Measurements from ENCODE around the gene TSPAN11.
"Not testable (repeated sequence)": the region's sequence is repeated elsewhere in the genome, so short reads cannot be mapped to it uniquely, and the experiment has no call there.

Gene TSPAN11

DNA sequence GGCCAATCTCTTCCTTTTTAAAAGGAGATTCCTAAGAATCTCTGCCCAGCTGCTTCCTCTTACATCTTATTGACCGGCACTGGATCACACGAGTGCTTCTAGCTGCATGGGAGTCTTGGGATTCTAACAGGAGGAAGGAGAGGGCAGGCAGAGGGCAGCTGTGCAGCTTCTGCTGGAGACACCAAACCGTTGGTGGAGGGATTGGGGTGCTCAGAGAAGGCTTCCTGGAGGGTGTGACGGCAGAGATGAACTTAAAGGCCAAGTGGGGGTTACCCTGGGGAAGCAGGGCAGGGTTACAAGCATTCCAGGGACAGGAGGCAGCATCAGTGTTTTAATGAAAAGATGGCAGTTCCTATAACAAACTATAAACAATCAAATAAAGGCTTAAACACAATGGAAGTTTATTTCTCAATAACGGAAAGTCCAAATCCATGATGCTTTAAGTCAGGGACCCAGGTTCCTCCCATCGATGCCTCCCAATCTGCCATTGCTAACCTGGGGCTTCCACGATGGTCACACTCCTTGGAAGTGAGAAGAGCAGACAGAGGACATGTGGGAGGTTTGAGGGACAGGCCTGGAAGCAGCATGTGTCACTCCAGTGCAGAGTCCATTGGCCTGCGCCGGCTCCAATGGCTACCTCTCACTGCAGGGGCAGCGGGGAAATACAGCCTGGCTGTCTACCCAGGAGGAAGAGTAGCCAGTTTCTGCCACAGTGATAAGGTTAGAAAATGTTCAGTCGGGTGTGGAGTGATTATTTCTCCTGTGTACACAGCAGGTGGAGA is 94.0 kb downstream of the TSPAN11 start:
- TF ChIP-seq ARNT (IDR thresholded peaks at IDR 0.05) (no peak), CTBP1 (IDR thresholded peaks at IDR 0.05; ENCODE audit: borderline replicate concordance) (no peak), NFRKB (IDR thresholded peaks at IDR 0.05) (no peak), FOXM1 (IDR thresholded peaks at IDR 0.05; ENCODE audit: borderline replicate concordance) (no peak), SUZ12 (IDR thresholded peaks at IDR 0.05) (no peak), HDGF (IDR thresholded peaks at IDR 0.05; ENCODE audit: borderline replicate concordance) (no peak), L3MBTL2 (conservative IDR thresholded peaks at IDR 0.05) (no peak), TARDBP (IDR thresholded peaks at IDR 0.05) (no peak), ZNF384 (IDR thresholded peaks at IDR 0.05) (no peak), SP1 (IDR thresholded peaks at IDR 0.05) (no peak), FOXA1 (IDR thresholded peaks at IDR 0.05) (no peak), FOXK2 (IDR thresholded peaks at IDR 0.05) (no peak), BHLHE40 (IDR thresholded peaks at IDR 0.05; ENCODE audit: borderline replicate concordance) (no peak), LEF1 (IDR thresholded peaks at IDR 0.05; ENCODE audit: borderline replicate concordance) (no peak), ELF4 (IDR thresholded peaks at IDR 0.05) (no peak)
- TF ChIP-seq, protein P1, sequence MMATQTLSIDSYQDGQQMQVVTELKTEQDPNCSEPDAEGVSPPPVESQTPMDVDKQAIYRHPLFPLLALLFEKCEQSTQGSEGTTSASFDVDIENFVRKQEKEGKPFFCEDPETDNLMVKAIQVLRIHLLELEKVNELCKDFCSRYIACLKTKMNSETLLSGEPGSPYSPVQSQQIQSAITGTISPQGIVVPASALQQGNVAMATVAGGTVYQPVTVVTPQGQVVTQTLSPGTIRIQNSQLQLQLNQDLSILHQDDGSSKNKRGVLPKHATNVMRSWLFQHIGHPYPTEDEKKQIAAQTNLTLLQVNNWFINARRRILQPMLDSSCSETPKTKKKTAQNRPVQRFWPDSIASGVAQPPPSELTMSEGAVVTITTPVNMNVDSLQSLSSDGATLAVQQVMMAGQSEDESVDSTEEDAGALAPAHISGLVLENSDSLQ (IDR thresholded peaks at IDR 0.05): no peak
- POLR2A ChIA-PET: no interaction called here
- CTCF ChIA-PET: interaction anchor here (0.9 kb wide), 1 partner anchor 15 kb away, joined by 3 read pairs; no protein-coding TSS in a partner anchor
- no peak for DNase-seq (ENCODE audit: extremely low spot score)

GRCh38 chr12:31021181-31021580 is 94.6 kb downstream of the TSPAN11 start:
- ChIA-PET CTCF (interaction anchor here (0.9 kb wide), 1 partner anchor 16 kb away, joined by 3 read pairs; no protein-coding TSS in a partner anchor), POLR2A (no interaction called here)
- TF ChIP-seq NFRKB (IDR thresholded peaks at IDR 0.05) (no peak), FOXK2 (IDR thresholded peaks at IDR 0.05) (no peak), FOXM1 (IDR thresholded peaks at IDR 0.05; ENCODE audit: borderline replicate concordance) (no peak), FOXA1 (IDR thresholded peaks at IDR 0.05) (no peak), ARNT (IDR thresholded peaks at IDR 0.05) (no peak), ZNF384 (IDR thresholded peaks at IDR 0.05) (no peak), TARDBP (IDR thresholded peaks at IDR 0.05) (no peak), L3MBTL2 (conservative IDR thresholded peaks at IDR 0.05) (no peak), BHLHE40 (IDR thresholded peaks at IDR 0.05; ENCODE audit: borderline replicate concordance) (no peak), ELF4 (IDR thresholded peaks at IDR 0.05) (no peak), SUZ12 (IDR thresholded peaks at IDR 0.05) (no peak), SP1 (IDR thresholded peaks at IDR 0.05) (no peak), LEF1 (IDR thresholded peaks at IDR 0.05; ENCODE audit: borderline replicate concordance) (no peak), CTBP1 (IDR thresholded peaks at IDR 0.05; ENCODE audit: borderline replicate concordance) (no peak), HDGF (IDR thresholded peaks at IDR 0.05; ENCODE audit: borderline replicate concordance) (no peak)
- TF ChIP-seq, protein P1 (IDR thresholded peaks at IDR 0.05): no peak
- no peak for DNase-seq (ENCODE audit: extremely low spot score)

GRCh38 chr12:31021809-31022494 is 95.4 kb downstream of the TSPAN11 start:
- ChIA-PET CTCF (interaction anchor here (0.9 kb wide), 1 partner anchor 16 kb away, joined by 3 read pairs; no protein-coding TSS in a partner anchor), POLR2A (no interaction called here)
- TF ChIP-seq FOXK2 (IDR thresholded peaks at IDR 0.05) (no peak), LEF1 (IDR thresholded peaks at IDR 0.05; ENCODE audit: borderline replicate concordance) (no peak), SP1 (IDR thresholded peaks at IDR 0.05) (no peak), SUZ12 (IDR thresholded peaks at IDR 0.05) (no peak), ZNF384 (IDR thresholded peaks at IDR 0.05) (no peak), BHLHE40 (IDR thresholded peaks at IDR 0.05; ENCODE audit: borderline replicate concordance) (no peak), ELF4 (IDR thresholded peaks at IDR 0.05) (no peak), ARNT (IDR thresholded peaks at IDR 0.05) (no peak), FOXM1 (IDR thresholded peaks at IDR 0.05; ENCODE audit: borderline replicate concordance) (no peak), CTBP1 (IDR thresholded peaks at IDR 0.05; ENCODE audit: borderline replicate concordance) (no peak), L3MBTL2 (conservative IDR thresholded peaks at IDR 0.05) (no peak), TARDBP (IDR thresholded peaks at IDR 0.05) (no peak), NFRKB (IDR thresholded peaks at IDR 0.05) (no peak), HDGF (IDR thresholded peaks at IDR 0.05; ENCODE audit: borderline replicate concordance) (no peak), FOXA1 (IDR thresholded peaks at IDR 0.05) (no peak)
- TF ChIP-seq, protein P1 (IDR thresholded peaks at IDR 0.05): no peak
- DNase-seq (ENCODE audit: extremely low spot score): no peak

DNA sequence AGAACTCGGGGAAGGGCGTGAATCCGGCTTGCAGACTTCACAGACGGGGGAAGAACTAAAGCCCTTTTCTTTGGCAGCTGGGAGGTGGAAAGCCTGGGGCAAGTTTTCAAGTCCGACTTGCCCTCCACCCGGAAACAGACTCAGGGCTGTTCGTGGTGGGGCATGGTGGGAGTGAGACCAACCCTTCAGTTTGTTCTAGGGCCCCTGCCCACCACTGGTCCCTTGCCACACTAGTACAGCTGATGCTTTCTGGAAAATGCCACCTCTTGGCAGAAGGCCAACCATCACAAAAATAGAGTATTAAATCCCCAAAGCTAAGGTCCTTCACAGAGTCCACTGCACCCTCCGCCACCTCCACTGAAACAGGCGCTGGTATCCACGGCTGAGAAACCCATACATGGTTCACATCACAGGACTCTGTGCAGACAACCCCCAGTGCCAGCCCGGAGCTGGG is 96.8 kb downstream of the TSPAN11 start:
- CTCF ChIA-PET: no interaction called here

DNA sequence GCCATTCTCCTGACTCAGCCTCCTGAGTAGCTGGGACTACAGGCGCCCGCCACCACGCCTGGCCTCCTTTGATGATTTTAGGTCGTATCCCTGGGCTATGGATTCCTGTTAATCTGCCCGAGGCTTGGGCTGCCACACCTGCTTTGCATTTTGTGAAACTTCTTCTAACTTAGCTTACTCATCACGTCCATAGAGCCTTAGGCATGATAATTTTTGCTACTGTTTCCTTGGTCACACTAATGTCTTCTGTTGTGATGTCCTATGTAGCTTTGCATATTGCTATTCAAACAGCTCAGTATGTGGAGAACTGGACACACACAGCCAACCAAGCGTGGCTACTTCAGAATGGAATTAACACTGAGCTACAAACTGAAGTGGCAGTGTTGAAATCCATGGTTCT is 99.7 kb downstream of the TSPAN11 start:
- DNase-seq (ENCODE audit: extremely low spot score): no peak
- no peak for TF ChIP-seq SUZ12 (IDR thresholded peaks at IDR 0.05)
- no peak for TF ChIP-seq HDGF (IDR thresholded peaks at IDR 0.05; ENCODE audit: borderline replicate concordance)
- ChIA-PET CTCF (no interaction called here), POLR2A (no interaction called here)

More for the DNA sequence above, 96.8 kb downstream of the TSPAN11 start:
- DNase-seq (ENCODE audit: extremely low spot score): no peak
- POLR2A ChIA-PET: no interaction called here
- TF ChIP-seq FOXK2 (IDR thresholded peaks at IDR 0.05): no peak
- TF ChIP-seq LEF1 (IDR thresholded peaks at IDR 0.05; ENCODE audit: borderline replicate concordance): no peak
- TF ChIP-seq SUZ12 (IDR thresholded peaks at IDR 0.05): no peak
- no peak for TF ChIP-seq FOXA1 (IDR thresholded peaks at IDR 0.05)
- TF ChIP-seq CTBP1 (IDR thresholded peaks at IDR 0.05; ENCODE audit: borderline replicate concordance): no peak
- TF ChIP-seq ZNF384 (IDR thresholded peaks at IDR 0.05): no peak
- no peak for TF ChIP-seq HDGF (IDR thresholded peaks at IDR 0.05; ENCODE audit: borderline replicate concordance)
- TF ChIP-seq BHLHE40 (IDR thresholded peaks at IDR 0.05; ENCODE audit: borderline replicate concordance): no peak

DNA sequence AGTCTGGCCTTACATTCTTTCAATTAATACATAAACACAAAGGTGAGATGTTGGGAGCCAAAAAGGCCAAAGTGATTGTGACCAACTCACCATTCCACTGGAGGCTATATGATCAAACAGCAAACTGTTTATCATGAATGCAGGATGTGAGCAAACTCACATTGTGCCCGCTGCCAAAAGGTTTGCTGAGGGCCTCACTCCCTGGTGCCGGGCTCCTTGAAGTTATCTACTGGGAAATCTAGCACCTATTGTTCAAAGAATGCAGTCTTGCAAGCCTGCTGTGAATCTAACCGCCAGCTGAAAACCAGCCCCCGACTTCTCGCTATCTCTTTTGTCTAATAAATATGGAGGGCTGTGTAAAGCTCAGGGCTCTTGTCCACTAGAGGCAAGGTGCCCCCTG is 100.5 kb downstream of the TSPAN11 start:
- CTCF ChIA-PET: not testable (repeated sequence)

More for the DNA sequence above, 100.5 kb downstream of the TSPAN11 start:
- DNase-seq (ENCODE audit: extremely low spot score); POLR2A ChIA-PET: not testable (repeated sequence)

Data from HEK293T (cell line).